ENCODE data around the gene CGREF1. TPM values are rescaled to one million over a fixed set of nuclear protein-coding genes. Genes with fewer than 3 reads are reported as not detected.

Gene CGREF1
- total RNA-seq, 1 experiment from 2014 or later = 4.0 TPM

GRCh38 chr2:27162151-27163121, 43.5 kb upstream of the CGREF1 start:
- RAD21 ChIA-PET (ENCODE audit: low non-redundant PET in 1 of 2, low total read pairs in 2 of 2, uncharacterized antibody in 2 of 2, unreplicated experiment in 2 of 2) = no interaction called here
- H3K27me3 ChIP-seq (ENCODE audit: insufficient read depth, low read length) = no peaks in the 10 kb centered on the region
- no peaks in the 10 kb centered on the region for H4K20me1 ChIP-seq (ENCODE audit: insufficient read depth)
- DNase-seq (ENCODE audit: low read depth, low spot score) (no peak), ATAC-seq (no peak)
- H3K9me2 ChIP-seq (ENCODE audit: insufficient read depth) = no peaks in the 10 kb centered on the region
- H3K4me3 ChIP-seq (replicated peaks in 1 of 2; ENCODE audit: low read depth in 1 of 2, low read length in 2 of 2) = no peak overlapping the region
- H3K4me1 ChIP-seq (ENCODE audit: control insufficient read depth in 1 of 2, insufficient read depth in 2 of 2, low read length in 2 of 2) = 0 out of 4 replicates have a peak, but pooled peaks cover 0 to 3% of the 10 kb centered on the region in 2 experiments
- H3K79me2 ChIP-seq (ENCODE audit: insufficient read depth, low read length) = no peaks in the 10 kb centered on the region
- no peak overlapping the region for H3K9ac ChIP-seq (ENCODE audit: low read length)
- no peak overlapping the region for H2AFZ ChIP-seq (ENCODE audit: low read depth, low read length, poor library complexity, severe bottlenecking)
- TF ChIP-seq SIN3A (IDR thresholded peaks at IDR 0.05; ENCODE audit: low read depth) (no peak), ZBTB33 (IDR thresholded peaks at IDR 0.05; ENCODE audit: extremely low read depth, insufficient replicate concordance, low read length) (no peak), MAX (IDR thresholded peaks at IDR 0.05) (no peak), FOSL1 (IDR thresholded peaks at IDR 0.05; ENCODE audit: low read depth) (no peak), EZH2phosphoT487 (IDR thresholded peaks at IDR 0.05; ENCODE audit: borderline replicate concordance) (no peak), EZH2 (IDR thresholded peaks at IDR 0.05) (no peak), ATF3 (IDR thresholded peaks at IDR 0.05) (no peak), SP1 (IDR thresholded peaks at IDR 0.05; ENCODE audit: low read depth) (no peak), CTCF (IDR thresholded peaks at IDR 0.05 in 2 of 3, conservative IDR thresholded peaks at IDR 0.05 in 1 of 3; ENCODE audit: borderline replicate concordance in 1 of 3, insufficient read depth in 1 of 3, low read depth in 2 of 3, low read length in 2 of 3) (no peak), YY1 (IDR thresholded peaks at IDR 0.05; ENCODE audit: extremely low read depth, insufficient replicate concordance, low read depth, low read length) (no peak), POLR2AphosphoS5 (IDR thresholded peaks at IDR 0.05; ENCODE audit: low read depth, low read length) (no peak), TCF7L2 (IDR thresholded peaks at IDR 0.05; ENCODE audit: borderline replicate concordance, extremely low read depth, insufficient read depth, insufficient read length) (no peak), CBX3 (IDR thresholded peaks at IDR 0.05; ENCODE audit: low read depth) (no peak), ZFX (IDR thresholded peaks at IDR 0.05) (no peak), ZNF274 (IDR thresholded peaks at IDR 0.05; ENCODE audit: low read depth, low read length) (no peak), REST (IDR thresholded peaks at IDR 0.05; ENCODE audit: low read depth) (no peak), EGR1 (IDR thresholded peaks at IDR 0.05; ENCODE audit: low read depth) (no peak), SRF (IDR thresholded peaks at IDR 0.05; ENCODE audit: low read depth) (no peak)
- H3K9me3 ChIP-seq (ENCODE audit: control insufficient read depth in 1 of 2, insufficient read depth in 1 of 2, low read depth in 1 of 2, low read length in 2 of 2) = no peaks in the 10 kb centered on the region
- H3K36me3 ChIP-seq (ENCODE audit: control insufficient read depth in 1 of 2, insufficient read depth in 2 of 2, low read length in 2 of 2) = no peaks in the 10 kb centered on the region
- POLR2A ChIA-PET = no interaction called here
- no peak overlapping the region for H3K4me2 ChIP-seq (ENCODE audit: low read length)
- no peak overlapping the region for H3K27ac ChIP-seq (ENCODE audit: low read depth, low read length)
- CTCF ChIA-PET = interaction anchor here (1.7 kb wide), 1 partner anchor 7 kb away, joined by 5 read pairs; no protein-coding TSS in a partner anchor
- intact Hi-C loops (cut with micrococcal nuclease) = no loop called here
- no TSS peak for BruUV-seq (replicated peaks)

All from HCT116 (cell line).